SIG-M5 treated with dmso at 0.1 percent for 504 hours (cell line): ENCODE data around the gene SLC6A6.
A peak's percentile ranks its signal among the peaks of the same experiment; 100 is the strongest.

Source experiments
- DNase-seq: peaks from one replicate; lab custom pipeline; 2025; ENCODE audit not compliant: unreplicated experiment; lab: John Stamatoyannopoulos, UW

Gene SLC6A6

DNA sequence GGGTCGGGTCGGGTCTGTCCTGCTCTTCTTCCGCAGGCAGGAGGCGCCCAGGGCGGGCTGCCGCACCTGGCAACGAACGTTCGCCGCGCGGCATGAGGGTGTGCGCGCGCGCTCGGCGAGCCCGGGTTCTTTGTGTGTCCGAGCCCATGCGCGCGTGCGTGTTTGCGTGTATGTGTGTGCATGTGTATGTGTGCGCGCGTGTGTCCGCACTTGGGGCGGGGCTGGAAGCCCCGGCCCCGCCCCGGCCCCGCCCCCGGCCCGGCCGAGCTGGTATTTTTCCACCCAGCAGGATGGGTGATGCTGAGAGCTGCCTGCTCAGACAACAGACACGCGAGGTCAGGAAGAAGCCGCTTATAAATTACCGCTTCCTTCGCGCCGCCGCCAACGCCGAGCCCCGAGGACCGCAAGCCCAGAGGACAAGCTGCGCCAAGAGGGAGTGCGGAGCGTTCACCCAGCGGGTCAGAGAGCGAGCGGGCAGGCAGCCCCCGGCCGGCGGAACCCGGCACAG, at the start of gene SLC6A6:
TSS of gene SLC6A6 (plus strand) at position 303 of the 508 bp plus-strand sequence. CDS start 41,029 bp downstream, outside the sequence.
- DNase-seq, result peak; percentile 91

DNA sequence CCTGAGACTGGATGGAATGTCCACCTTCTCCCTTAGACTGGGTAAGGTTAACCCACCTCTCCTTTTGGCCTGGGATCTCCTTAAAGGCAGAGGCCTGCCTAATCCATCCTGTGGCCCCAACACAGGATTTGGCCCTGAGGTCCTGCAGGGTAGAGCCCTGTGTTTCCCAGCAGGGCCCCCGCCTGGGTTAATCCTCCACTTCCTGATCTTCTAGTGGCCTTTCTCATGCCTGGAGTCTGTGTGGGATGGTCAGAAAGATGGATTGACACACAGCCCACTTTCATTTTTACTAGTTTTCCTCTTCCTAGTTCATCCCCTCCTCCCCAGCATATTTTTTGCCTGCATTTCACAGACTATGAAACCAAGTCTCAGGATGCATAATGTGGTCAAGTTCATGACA, 48.9 kb upstream of the SLC6A6 start:
- DNase-seq, result no peak

DNA sequence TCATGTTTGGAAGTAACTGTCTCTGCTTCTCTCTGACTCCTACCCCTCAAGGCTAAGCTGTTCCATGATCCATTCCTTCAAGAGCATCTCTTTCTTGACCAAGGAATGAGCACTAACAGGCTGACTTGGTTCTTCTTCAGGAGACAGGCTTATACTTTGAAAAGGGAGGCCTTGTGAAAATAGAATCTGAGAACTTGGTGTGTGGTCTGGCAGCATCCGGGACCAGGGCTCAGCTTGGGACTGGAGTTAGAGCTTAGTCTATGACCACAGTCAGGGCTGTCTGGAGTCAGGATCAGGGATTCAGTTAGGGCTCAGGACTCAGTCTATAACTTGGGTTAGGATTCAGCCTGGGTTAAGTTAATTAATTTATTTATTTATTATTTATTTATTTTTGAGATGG, 44.9 kb upstream of the SLC6A6 start:
- no peak for DNase-seq

DNA sequence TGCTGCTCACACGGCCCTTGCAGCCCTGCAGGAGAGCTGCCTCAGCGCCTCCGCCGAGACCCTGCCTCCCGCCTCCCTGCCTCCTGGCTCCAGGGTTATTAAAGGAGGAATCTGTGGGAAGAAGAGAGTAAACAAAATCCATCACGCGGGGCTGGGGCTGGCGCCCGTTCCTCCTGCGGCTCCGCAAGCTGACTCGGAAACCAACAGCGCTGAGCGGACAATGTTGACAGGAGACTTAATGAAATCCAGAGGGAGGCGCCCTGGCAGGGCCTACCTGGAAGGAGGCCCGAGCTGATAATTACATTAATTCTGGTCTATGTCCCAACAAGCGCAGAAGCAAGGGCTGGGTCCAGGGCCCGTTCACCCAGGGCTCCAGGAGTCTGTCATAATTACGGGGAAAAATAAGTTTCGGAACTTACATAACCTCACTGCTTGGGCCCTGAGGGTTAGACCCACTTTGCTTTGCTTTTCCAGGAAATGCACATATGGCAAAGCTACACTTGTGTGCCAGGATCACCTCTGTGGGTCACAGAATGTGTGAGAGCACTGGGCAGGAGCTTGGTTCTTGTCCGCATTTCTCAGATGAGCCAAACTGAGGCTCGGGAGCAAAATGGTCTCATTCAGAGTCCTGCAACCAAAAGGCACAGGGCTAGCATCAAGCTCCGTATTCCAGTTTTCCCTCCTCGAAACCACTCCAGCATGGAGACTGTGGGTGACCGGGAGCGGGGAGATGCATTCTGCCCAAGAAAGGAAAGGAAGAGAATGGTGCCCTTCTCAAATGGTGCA, 43.8 kb upstream of the SLC6A6 start:
- DNase-seq, result no peak

DNA sequence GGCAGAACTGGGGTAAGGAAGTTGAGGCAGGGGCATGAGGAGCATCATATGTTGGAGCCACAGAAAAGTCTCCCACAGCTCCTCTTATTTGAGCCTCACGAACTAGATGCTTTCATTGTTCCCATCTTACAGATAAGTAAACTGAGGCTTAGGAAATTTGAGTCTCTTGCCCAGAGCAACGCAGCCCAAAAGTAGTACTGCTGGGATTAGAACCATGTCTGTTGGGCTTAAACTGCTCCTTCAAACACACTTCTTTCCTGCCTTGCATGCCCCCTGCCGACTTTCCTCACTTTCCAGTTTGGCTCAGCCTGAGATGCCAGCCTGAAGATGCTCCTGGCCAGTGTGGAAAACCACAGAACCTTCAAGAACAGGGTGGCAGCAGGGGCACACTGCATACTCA, 43.1 kb upstream of the SLC6A6 start:
- no peak for DNase-seq

DNA sequence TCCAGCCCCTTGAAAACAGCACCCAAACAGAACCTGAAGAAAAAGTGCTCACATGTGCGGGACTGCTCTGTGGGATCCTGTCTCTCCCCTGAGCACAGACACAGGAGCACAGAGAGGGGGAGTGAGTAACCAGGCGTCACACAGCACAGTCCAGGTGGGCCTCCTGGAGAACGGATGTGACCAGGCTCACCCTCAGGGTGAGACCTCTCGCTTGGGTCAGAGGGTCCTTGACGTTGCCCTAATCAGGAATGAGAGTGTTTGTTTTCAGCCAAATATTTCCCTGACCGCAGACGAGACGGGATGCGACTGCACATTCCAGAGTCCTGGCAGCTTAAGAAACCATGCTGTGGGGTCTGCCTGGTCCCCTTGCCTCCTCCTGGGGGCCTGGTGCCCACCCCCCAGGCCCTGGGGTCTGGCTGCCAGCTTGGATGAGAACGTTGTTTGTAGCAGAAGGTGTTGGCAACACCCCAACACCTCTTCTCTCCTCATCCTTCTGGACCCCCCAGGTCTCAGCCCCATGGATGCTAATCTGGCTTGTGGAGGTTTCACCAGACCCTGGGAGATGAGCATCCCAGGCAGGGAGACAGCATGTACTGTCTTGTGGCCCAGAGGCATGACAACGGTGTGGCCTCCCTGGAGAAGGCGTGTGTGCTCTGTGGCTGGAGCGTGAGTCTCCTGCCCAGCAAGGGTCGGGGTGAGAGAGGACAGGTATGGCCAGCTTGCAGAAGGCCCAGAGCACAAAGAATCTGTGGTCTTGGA, 42.1 kb upstream of the SLC6A6 start:
- no peak for DNase-seq

DNA sequence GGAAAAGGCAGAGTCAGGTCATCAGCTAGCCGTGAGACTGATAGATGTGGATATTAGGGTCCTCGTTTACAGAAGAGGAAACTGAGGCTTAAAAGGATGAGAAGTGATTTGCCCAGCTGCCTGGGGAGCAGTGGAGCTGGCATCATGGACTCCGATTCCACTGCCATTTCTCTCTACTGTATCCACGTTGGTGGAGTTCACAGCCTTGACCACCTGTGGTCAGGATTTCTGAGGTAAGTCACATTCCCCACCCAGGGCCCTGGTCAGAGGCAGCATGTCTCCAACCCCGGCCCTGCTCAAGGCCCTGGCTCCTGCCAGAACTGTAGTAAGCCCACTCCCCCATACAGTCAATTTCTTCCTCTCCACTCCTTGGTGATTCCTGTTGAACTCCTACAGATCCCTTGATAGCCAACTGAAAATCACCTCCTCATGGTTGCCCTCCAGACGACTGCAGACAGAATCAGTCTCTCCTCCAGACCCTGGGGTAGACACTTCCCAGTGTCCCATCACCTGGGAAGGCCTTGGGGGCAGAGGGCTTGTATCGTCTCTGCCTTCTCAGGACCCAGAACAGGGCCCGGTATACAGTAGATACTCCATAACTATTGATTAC, 41.2 kb upstream of the SLC6A6 start:
- no peak for DNase-seq

DNA sequence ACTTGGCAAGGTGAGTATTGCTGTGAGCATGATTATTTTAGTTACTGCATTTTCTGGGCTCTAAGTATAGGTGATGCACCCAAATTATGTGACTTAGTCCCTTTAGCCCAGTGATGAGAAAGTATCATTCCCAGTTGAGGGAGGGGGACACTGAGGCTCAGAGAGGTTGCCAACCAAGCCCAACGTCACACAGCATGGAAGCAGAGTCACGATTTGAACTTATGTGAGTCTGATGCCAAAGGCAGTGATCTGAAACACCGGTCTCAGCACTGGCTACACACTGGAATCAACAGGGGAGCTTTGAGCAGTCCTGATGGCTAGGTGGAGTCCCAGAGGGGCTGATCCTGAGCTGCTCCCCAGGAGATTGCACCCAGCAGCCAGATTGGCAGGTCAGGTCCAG, 39.5 kb upstream of the SLC6A6 start:
- no peak for DNase-seq

DNA sequence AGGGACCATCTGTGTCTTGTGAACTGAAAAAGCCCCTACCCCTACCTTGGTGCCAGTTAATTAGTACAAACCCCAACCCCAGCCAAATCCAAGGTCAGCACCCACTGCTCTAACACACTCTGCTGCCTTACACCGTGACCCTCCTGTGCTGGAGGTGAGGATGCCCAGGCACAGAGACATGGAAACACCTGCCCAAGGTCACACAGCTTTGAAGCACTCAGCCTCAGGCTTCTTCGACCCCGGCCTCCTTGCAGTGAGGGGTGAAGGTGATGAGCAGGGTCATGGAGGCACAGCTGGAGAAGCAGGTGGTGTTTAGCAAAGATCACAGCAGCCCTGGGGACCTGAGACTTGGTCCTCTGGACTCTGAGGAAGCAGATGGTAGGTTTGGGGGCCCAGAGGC, 39.0 kb upstream of the SLC6A6 start:
- DNase-seq, result no peak

DNA sequence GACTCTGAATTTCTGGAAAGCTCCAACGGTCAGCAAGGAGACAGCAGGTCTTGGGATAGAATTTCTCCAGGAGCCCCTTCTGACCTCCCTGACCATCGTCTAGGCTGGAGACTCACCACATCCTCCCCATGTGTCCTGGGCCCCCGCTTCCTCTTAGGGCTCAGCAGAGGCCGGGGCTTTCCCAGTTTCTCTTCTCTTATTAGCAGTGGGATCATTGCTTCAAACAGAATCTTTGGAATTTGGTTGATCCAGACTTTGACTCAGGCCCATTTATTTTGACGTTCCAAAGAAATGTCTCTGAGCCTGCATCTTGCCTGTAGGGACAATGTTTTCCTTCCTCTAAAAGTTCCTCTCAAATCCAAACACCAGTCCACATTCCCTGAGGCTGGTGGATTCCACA, 38.4 kb upstream of the SLC6A6 start:
- no peak for DNase-seq

DNA sequence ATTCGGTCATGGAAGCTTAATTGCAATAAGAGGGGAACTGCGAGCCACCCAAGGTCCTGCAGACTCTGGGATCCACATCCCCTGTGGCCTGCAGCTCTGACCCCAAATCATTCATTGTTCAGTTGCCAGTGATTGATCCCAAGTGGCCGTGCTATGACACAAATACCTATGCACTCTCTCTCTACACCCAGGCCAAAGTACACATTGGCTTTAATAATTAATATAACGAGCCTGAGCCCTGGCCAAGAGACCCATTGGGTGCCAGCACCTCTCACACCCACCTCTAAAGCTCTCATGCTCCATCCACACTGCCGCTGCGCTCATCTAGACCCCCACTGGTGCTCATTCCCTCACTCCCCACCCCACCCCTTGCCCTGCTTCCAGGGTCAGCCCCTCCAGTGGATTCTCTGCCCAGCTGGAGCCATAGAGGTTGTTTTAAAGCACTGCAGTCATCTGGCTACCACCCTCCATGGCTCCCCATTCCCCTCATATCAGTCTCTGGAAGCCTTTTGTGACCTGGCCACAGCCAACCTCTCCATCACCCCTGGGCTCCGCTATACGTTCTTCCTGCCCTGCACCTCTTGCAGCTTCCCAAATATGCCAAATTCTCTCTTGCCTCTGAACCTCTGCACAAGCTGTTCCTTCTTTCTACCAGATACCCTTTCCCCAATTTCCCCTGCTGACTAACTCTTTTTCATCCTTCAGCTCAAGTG, 37.7 kb upstream of the SLC6A6 start:
- DNase-seq, result no peak

DNA sequence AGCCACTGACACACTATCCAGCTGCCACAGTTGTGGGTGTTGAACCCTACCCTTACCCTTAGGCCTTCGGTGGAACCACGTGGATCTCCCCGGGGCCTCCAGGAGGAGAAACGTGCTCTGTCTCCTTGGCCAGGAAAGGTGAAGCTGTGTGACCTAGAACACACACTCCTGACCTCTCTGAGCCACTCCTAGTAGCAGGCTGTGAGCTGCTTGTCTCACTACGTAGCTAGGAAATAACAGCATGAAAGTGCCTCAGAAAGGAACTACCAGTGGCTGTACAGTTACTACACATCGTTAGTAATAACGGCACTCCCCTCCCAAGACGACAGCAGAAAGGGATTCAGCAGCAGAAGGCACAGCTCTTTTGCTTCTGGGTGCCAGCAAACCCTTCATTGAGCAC, 36.2 kb upstream of the SLC6A6 start:
- DNase-seq, result no peak

DNA sequence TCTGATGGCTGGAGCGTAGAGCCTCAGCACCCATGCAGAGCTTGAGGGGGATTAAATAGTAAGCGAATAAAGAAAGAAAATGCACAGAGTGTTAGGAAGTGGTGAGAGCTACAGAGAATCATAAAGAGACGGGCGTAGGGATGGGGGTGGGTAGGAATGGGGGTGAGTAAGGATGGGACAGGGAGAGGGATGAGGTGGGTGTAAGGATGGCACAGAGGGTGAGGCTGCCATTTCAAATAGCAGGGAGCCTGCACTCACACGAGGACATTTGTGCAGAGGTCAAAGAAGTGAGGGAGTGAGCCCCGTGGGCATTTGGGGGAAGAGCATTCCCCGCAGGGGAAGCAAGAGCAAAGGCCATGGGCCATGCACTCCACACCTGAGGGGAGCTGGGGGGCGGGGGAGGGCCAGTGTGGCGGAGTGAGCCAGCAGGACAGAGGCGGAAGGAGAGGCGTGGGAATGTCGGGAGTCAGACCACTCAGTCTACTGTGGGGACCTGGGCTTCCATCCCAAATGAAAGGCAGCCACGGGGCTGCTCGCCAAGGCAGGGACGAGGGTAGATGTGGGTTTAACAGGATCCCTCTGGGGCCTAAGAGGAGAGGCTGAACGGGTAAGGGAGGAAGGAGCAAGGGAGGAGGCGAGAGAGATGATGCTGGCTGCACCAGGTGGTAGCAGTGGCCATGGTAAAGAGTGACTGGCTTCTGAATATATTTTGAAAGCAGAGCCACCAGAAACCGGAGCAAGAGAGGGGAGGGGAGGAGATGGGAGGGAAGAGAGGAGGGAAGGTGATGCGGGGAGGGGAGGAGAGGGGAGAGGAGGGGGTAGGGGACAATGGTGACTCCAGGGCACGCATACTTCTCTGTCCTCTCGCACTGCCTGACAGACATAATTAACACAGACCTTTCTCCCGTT, 35.2 kb upstream of the SLC6A6 start:
- DNase-seq, result no peak

DNA sequence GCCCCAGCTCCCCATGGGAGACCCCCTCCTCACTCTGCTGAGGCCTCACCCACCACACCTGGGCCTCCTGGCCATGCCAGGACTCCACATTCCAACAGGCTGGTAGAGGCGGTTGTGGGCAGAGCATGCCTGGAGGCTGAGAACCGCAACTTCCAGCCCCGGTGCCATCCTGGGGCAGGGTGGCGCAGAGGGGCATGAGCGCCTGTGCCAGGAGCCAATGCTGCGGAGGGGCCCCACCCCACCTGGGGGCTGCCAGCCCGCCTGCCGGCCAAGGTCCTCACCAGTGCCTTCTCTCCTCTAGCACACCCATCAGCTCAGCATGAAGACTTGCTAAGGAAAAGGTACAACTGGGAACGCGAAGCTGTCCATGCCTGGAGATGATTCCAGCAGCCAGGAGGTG, 34.3 kb upstream of the SLC6A6 start:
- no peak for DNase-seq

DNA sequence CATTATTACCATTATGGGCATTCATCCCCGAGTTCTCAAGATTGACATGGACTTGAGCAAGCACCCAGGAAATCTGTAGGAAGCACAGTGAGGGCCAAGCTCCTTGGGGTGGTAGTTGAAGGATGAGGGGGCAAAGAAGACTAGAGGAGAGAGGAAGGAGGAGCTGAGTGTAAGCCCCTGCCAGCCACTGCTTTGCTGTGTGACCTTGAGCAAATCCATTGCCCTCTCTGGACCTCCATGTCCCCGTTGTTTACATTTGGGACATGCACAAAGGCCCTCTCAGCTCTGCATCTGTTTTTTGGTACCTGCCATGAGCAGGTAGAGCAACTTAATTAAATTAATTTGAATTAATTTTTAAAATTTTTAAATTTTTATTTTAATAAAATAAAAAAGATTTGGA, 33.5 kb upstream of the SLC6A6 start:
- DNase-seq, result no peak

DNA sequence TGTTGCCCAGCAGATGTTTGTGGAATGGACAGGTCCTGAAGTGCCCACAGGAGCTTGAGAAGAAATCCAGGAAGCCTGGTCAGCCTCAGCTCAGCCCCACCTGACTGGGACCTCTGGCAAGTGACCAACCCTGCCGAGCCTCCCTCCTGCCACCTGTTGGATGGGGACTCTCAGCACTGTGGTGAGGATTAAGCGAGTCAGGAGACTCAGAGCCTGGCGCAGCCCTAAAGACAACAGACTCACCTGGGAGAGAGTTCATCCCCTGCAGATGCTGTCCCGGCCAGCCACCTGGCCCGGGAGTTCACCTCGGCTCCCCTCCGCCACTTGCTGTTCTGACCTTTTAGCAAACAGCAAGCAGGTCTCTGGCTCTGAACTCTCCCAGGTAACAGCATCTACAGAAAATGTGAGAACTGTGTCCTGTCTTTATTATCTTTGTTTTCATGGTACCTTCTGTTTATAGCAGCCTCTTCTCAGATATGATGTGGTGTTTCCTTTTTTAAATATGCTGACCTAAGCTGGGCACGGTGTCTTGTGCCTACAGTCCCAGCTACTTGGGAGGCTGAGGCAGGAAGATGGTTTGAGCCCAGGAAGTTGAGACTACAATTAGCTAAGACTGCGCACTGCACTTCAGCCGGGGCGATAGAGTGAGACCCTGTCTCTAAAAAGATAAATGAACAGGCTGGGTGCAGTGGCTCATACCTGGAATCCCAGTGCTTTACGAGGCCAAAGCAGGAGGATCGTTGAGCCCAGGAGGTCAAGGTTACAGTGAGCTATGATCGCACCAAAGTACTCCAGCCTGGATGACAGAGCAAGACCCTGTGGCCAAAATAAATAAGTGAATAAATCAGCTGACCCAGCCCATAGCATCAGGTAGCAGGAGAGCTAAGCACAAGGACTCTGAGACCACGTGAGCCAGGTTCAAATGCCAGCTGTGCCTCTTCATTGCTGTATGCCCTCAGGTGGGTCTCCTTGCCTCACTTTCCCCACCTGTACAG, 32.4 kb upstream of the SLC6A6 start:
- DNase-seq, result peak; percentile 11

DNA sequence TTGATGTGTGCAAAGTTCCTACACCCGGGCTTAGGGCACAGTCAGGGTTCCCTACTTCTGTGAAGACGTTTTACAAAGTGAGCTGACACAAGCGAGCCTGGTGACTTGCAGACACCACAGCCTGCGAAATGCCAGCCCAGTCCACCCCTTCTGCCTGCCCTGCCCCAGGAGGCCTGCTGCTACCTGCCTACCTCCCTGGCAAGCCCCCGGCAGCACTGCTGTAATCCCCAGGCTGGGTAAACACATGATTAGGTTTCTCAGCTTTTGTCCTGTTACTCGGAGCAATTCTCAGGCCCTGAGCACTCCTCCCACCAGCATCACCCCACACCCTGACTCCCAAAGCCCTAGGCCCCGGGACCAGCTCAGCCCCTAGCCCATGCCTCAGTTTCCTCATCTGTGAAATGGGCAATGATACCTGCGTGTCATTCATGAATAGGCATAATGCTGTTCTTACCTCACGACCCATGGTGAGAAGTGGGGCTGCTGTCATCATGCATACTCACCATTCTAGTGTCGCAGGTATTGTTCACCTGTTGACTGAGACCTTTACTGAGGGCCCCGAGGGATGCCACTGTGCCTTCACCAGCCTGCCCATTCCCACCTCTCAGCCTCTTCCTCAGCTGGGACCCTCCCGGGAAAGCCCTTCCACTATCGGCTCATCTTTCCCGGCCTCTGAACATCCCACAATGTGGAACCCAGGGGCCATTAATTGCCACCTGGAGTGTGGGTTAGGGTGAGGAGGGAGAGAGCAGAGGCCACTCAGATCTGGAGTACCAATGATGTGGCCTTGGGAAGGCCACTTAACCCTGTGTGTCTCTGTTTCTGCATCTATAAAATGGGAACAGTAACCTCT, 31.5 kb upstream of the SLC6A6 start:
- DNase-seq, result no peak
